Stimulated activated CD4-positive, alpha-beta T cell treated with anti-CD3 and anti-CD28 coated beads, Interleukin-2, amount 100 ng/mL, for 48 hours (primary cell): ENCODE results near the gene MIDN.

Source experiments
- DNase-seq, 2 donors: peaks; one replicate each; pipeline ENCODE4 v3.0.0-alpha.2; 2020

Gene MIDN

GRCh38 chr19:1283207-1283916, 35.0 kb downstream of the MIDN start:
- DNase-seq = no peak

- no peak for DNase-seq
Observed at GRCh38 chr19:1283917-1284292, 35.5 kb downstream of the MIDN start.

GRCh38 chr19:1284293-1284978, 36.1 kb downstream of the MIDN start:
- DNase-seq = no peak

- DNase-seq = no peak
Observed at GRCh38 chr19:1284979-1285736, 36.8 kb downstream of the MIDN start.

- no peak for DNase-seq
Observed at GRCh38 chr19:1285737-1286360, 37.5 kb downstream of the MIDN start, which contains the start of gene EFNA2. Gene EFNA2 (plus strand): TSS chr19:1285873. CDS start chr19:1286169, 296 bp downstream.

- no peak for DNase-seq
Observed at GRCh38 chr19:1286487-1287353, 38.3 kb downstream of the MIDN start.

- no peak for DNase-seq
Observed at GRCh38 chr19:1287354-1288225, 39.2 kb downstream of the MIDN start.

GRCh38 chr19:1288226-1288612, 39.8 kb downstream of the MIDN start:
- no peak for DNase-seq

GRCh38 chr19:1288833-1289685, 40.7 kb downstream of the MIDN start:
- no peak for DNase-seq

GRCh38 chr19:1289686-1290025, 41.3 kb downstream of the MIDN start:
- no peak for DNase-seq

GRCh38 chr19:1290196-1290702, 41.9 kb downstream of the MIDN start:
- no peak for DNase-seq

- DNase-seq = no peak
Observed at GRCh38 chr19:1290703-1291651, 42.6 kb downstream of the MIDN start.

- DNase-seq = no peak
Observed at GRCh38 chr19:1291761-1292418, 43.5 kb downstream of the MIDN start.

GRCh38 chr19:1292419-1293151, 44.2 kb downstream of the MIDN start:
- DNase-seq = no peak

- no peak for DNase-seq
Observed at GRCh38 chr19:1293782-1294604, 45.6 kb downstream of the MIDN start.

GRCh38 chr19:1294688-1295087, 46.3 kb downstream of the MIDN start:
- DNase-seq = no peak
